ENCODE measurements around the gene SSR4. TPM values are rescaled to one million over a fixed set of nuclear protein-coding genes. Genes with fewer than 3 reads are reported as not detected.

The SSR4 gene
- total RNA-seq, 1 experiment from 2014 or later, result 360 TPM

GRCh38 chrX:153828723-153829548 lies 34.5 kb downstream of the SSR4 start:
- no peak overlapping the region for H3K27ac Mint-ChIP-seq (ENCODE audit: unreplicated experiment)
- no peaks in the 10 kb centered on the region for H3K4me1 Mint-ChIP-seq (ENCODE audit: low read depth, unreplicated experiment)
- no peaks in the 10 kb centered on the region for H3K9me3 Mint-ChIP-seq (ENCODE audit: low read depth, unreplicated experiment)
- DNase-seq, result no peak
- H3K27me3 Mint-ChIP-seq (ENCODE audit: unreplicated experiment), result peaks cover 84% of the 10 kb centered on the region
- intact Hi-C loops (cut with micrococcal nuclease; ENCODE audit: unreplicated experiment), result no loop called here
- CTCF ChIA-PET, result no interaction called here
- TF ChIP-seq CTCF (IDR thresholded peaks at IDR 0.05; ENCODE audit: unreplicated experiment), result no peak
- no TSS peak for BruUV-seq (replicated peaks)
- no peak overlapping the region for H3K4me3 Mint-ChIP-seq (ENCODE audit: low read depth, unreplicated experiment)
- H3K36me3 Mint-ChIP-seq (ENCODE audit: insufficient read depth, unreplicated experiment), result no peaks in the 10 kb centered on the region

- peaks cover 82% of the 10 kb centered on the region for H3K27me3 Mint-ChIP-seq (ENCODE audit: unreplicated experiment)
- no peak for TF ChIP-seq CTCF (IDR thresholded peaks at IDR 0.05; ENCODE audit: unreplicated experiment)
Measured at GRCh38 chrX:153829549-153829798, 35.0 kb downstream of the SSR4 start.

GRCh38 chrX:153829799-153830639 lies 35.6 kb downstream of the SSR4 start, which contains the start of gene PDZD4:
Gene PDZD4 (minus strand): TSS chrX:153830544. CDS start chrX:153830298, 246 bp downstream.
- Mint-ChIP-seq H3K36me3 (ENCODE audit: insufficient read depth, unreplicated experiment) (no peaks in the 10 kb centered on the region), H3K4me3 (ENCODE audit: low read depth, unreplicated experiment) (peak within 1 kb of the TSS; percentile 21), H3K27ac (ENCODE audit: unreplicated experiment) (no peak within 1 kb of the TSS), H3K9me3 (ENCODE audit: low read depth, unreplicated experiment) (no peaks in the 10 kb centered on the region), H3K27me3 (ENCODE audit: unreplicated experiment) (peaks cover 82% of the 10 kb centered on the region), H3K4me1 (ENCODE audit: low read depth, unreplicated experiment) (no peaks in the 10 kb centered on the region)
- CTCF ChIA-PET, result no interaction called here
- intact Hi-C loops (cut with micrococcal nuclease; ENCODE audit: unreplicated experiment), result no loop called here
- BruUV-seq (replicated peaks), result no TSS peak
- DNase-seq, result no peak
- no peak for TF ChIP-seq CTCF (IDR thresholded peaks at IDR 0.05; ENCODE audit: unreplicated experiment)

More at GRCh38 chrX:153829549-153829798, 35.0 kb downstream of the SSR4 start:
- intact Hi-C loops (cut with micrococcal nuclease; ENCODE audit: unreplicated experiment), result no loop called here
- Mint-ChIP-seq H3K27ac (ENCODE audit: unreplicated experiment) (no peak overlapping the region), H3K4me1 (ENCODE audit: low read depth, unreplicated experiment) (no peaks in the 10 kb centered on the region), H3K4me3 (ENCODE audit: low read depth, unreplicated experiment) (no peak overlapping the region), H3K9me3 (ENCODE audit: low read depth, unreplicated experiment) (no peaks in the 10 kb centered on the region), H3K36me3 (ENCODE audit: insufficient read depth, unreplicated experiment) (no peaks in the 10 kb centered on the region)
- CTCF ChIA-PET, result no interaction called here
- no TSS peak for BruUV-seq (replicated peaks)
- no peak for DNase-seq

DNA sequence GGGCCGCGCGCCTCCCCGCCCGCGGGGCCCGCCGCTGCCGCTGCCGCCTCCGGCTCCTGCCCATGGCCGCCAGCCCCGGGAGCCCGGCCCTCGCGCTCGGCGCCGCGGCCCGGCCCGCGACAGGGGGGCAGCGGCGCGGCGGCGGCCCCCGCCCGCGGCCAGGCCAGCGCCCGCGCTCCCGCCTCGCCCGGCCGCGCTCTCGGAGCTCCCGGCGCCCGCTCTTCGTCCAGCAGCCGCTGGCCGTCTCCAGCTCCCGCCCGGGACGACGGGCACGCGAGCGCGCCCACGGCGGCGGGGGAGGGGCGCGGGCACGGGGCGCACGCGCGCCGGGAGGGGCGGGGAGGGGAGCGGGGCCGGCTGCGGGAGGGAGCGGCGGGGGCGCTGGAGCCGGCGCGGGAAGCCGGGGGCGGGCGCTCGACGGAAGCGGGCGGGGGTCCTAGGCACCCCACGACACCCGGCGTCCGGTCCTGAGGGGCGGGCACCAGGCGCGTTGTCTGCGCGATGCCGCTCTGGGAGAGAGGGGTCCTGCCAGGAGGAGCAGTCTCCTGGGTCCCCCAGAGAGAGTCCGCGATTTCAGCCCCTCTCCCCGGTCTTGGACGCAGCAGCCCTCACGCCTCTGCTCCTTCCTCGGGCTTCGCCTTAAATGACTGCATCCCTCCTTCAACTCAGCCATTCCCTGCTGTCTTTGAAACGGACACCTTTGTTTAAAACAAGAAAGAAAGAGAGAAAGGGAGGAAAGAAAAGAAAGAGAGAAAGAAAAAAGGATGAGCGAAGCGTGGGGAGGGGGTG lies 36.4 kb downstream of the SSR4 start:
- CTCF ChIA-PET, result no interaction called here
- Mint-ChIP-seq H3K27me3 (ENCODE audit: unreplicated experiment) (peaks cover 76% of the 10 kb centered on the region), H3K9me3 (ENCODE audit: low read depth, unreplicated experiment) (no peaks in the 10 kb centered on the region), H3K27ac (ENCODE audit: unreplicated experiment) (no peak overlapping the region), H3K4me1 (ENCODE audit: low read depth, unreplicated experiment) (no peaks in the 10 kb centered on the region), H3K4me3 (ENCODE audit: low read depth, unreplicated experiment) (no peak overlapping the region), H3K36me3 (ENCODE audit: insufficient read depth, unreplicated experiment) (no peaks in the 10 kb centered on the region)
- no peak for TF ChIP-seq CTCF (IDR thresholded peaks at IDR 0.05; ENCODE audit: unreplicated experiment)
- no TSS peak for BruUV-seq (replicated peaks)
- no peak for DNase-seq
- intact Hi-C loops (cut with micrococcal nuclease; ENCODE audit: unreplicated experiment), result no loop called here

All from Calu3 (cell line).